ENCODE data around the gene BCL2L2. TPM values are rescaled to one million over a fixed set of nuclear protein-coding genes. Genes with fewer than 3 reads are reported as not detected.

The BCL2L2 gene
- total RNA-seq, 2 experiments from 2014 or later: 1.1 to 1.3 TPM

DNA sequence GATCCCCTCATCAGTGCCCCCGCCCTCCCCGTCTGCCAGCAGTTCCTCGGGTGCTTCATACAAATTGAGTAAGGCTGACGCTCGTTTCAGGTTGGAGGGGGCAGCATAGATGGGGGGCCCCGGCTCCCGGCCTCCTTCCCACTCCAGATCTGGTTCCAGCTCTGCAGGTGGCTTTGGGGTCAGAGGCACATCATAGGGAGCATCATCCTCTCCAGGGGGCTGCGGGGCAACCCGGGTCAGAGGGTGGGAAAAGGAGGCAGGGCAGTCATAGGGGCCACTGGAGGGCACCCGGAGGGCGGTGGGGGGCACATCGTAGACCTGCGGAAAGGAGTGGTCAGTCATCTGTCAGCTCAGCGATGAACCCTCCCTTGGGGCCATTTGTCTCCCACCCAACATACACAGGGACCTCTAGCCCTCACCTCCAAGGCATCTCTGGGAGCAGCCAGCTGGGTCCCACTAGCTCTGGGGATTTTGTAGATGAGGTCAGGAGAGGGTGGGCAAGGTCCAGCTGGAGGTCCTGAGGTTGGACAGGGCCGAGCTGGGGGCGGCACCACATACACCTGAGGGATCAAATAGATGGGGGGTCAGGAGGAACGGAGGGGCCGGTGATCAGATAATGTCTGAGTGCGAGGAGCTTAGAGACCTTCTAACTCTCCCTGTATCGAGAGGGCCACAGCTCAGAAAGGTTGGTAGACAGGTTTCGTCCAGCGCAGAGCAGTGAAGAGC is 53.3 kb downstream of the BCL2L2 start:
- ATAC-seq (no peak), DNase-seq (no peak)
- no peaks in the 10 kb centered on the region for H3K36me3 Mint-ChIP-seq (ENCODE audit: low read depth)
- H3K27me3 Mint-ChIP-seq: peaks cover 19% of the 10 kb centered on the region
- H3K27ac Mint-ChIP-seq: no peak overlapping the region
- intact Hi-C loops (cut with micrococcal nuclease): no loop called here
- no peak overlapping the region for H3K4me3 Mint-ChIP-seq
- H3K4me1 Mint-ChIP-seq (ENCODE audit: low read depth): no peaks in the 10 kb centered on the region
- POLR2A ChIA-PET: interaction anchor here (0.8 to 1.3 kb wide), 2 partner anchors 11 to 178 kb away, joined by 3 to 4 read pairs; no protein-coding TSS in a partner anchor
- CTCF ChIA-PET: interaction anchor here (0.9 to 1.5 kb wide), 4 partner anchors 10 to 33 kb away, joined by 3 read pairs; no protein-coding TSS in a partner anchor
- H3K9me3 Mint-ChIP-seq: no peaks in the 10 kb centered on the region
- no peak for TF ChIP-seq CTCF (IDR thresholded peaks at IDR 0.05)

- TF ChIP-seq CTCF (IDR thresholded peaks at IDR 0.05): no peak
- peaks cover 16% of the 10 kb centered on the region for H3K27me3 Mint-ChIP-seq
- H3K4me1 Mint-ChIP-seq (ENCODE audit: low read depth): no peaks in the 10 kb centered on the region
- H3K9me3 Mint-ChIP-seq: no peaks in the 10 kb centered on the region
- no peaks in the 10 kb centered on the region for H3K36me3 Mint-ChIP-seq (ENCODE audit: low read depth)
- POLR2A ChIA-PET: interaction anchor here (0.8 to 1.3 kb wide), 2 partner anchors 11 to 179 kb away, joined by 3 to 4 read pairs; no protein-coding TSS in a partner anchor
- ATAC-seq (no peak), DNase-seq (peak; percentile 16)
- no peak overlapping the region for H3K27ac Mint-ChIP-seq
- no peak overlapping the region for H3K4me3 Mint-ChIP-seq
- intact Hi-C loops (cut with micrococcal nuclease): no loop called here
- CTCF ChIA-PET: interaction anchor here (0.7 to 1.9 kb wide), 5 partner anchors 9 to 21 kb away, joined by 3 to 8 read pairs (median 3); no protein-coding TSS in a partner anchor
Observed at GRCh38 chr14:23360496-23360895, 53.9 kb downstream of the BCL2L2 start.

- ATAC-seq: peak; percentile 29
- intact Hi-C loops (cut with micrococcal nuclease): no loop called here
- no peak overlapping the region for H3K27ac Mint-ChIP-seq
- H3K9me3 Mint-ChIP-seq: no peaks in the 10 kb centered on the region
- DNase-seq: no peak
- ChIA-PET POLR2A (no interaction called here), CTCF (interaction anchor here (0.7 to 1.9 kb wide), 3 partner anchors 9 to 34 kb away, joined by 3 to 8 read pairs (median 3); no protein-coding TSS in a partner anchor)
- peaks cover 14% of the 10 kb centered on the region for H3K27me3 Mint-ChIP-seq
- H3K36me3 Mint-ChIP-seq (ENCODE audit: low read depth): no peaks in the 10 kb centered on the region
- no peak overlapping the region for H3K4me3 Mint-ChIP-seq
- no peaks in the 10 kb centered on the region for H3K4me1 Mint-ChIP-seq (ENCODE audit: low read depth)
- TF ChIP-seq CTCF (IDR thresholded peaks at IDR 0.05): no peak
Observed at GRCh38 chr14:23361320-23361719, 54.7 kb downstream of the BCL2L2 start.

Other genes with a start within 250 kb of the BCL2L2 start
- under 1 TPM; 0.69 to 0.72 TPM for gene CDH24, start 249.3 kb upstream of the BCL2L2 start, total RNA-seq
- gene ACIN1, start 211.7 kb upstream of the BCL2L2 start, total RNA-seq: 100 to 1,000 TPM; 132 to 139 TPM
- 10 to 100 TPM; 49.2 to 51.1 TPM for gene C14orf119, start 211.3 kb upstream of the BCL2L2 start, total RNA-seq
- not detected for gene CIROP, start 201.8 kb upstream of the BCL2L2 start, total RNA-seq
- gene CEBPE, start 187.6 kb upstream of the BCL2L2 start, total RNA-seq: under 1 TPM; 0.27 to 0.34 TPM
- gene SLC7A8, start 123.2 kb upstream of the BCL2L2 start, total RNA-seq: 1 to 10 TPM; 1.5 to 1.9 TPM
- not detected for gene RNF212B, start 68.9 kb upstream of the BCL2L2 start, total RNA-seq
- 10 to 100 TPM; 10.9 to 11.8 TPM for gene HOMEZ, start 20.7 kb upstream of the BCL2L2 start, total RNA-seq
- 10 to 100 TPM; 43.9 to 47.9 TPM for gene PPP1R3E, start 4.0 kb upstream of the BCL2L2 start, total RNA-seq
- gene PABPN1, start 14.6 kb downstream of the BCL2L2 start, total RNA-seq: 100 to 1,000 TPM; 258 to 260 TPM
- gene SLC22A17, start 46.1 kb downstream of the BCL2L2 start, total RNA-seq: 1 to 10 TPM; 2.3 TPM
- not detected for gene EFS, start 58.3 kb downstream of the BCL2L2 start, total RNA-seq
- gene IL25, start 66.0 kb downstream of the BCL2L2 start, total RNA-seq: not detected
- not detected for gene CMTM5, start 70.2 kb downstream of the BCL2L2 start, total RNA-seq
- gene MYH6, start 101.4 kb downstream of the BCL2L2 start, total RNA-seq: not detected
- not detected for gene MYH7, start 128.8 kb downstream of the BCL2L2 start, total RNA-seq
- gene NGDN, start 162.9 kb downstream of the BCL2L2 start, total RNA-seq: 10 to 100 TPM; 50.9 to 57.4 TPM
- 1 to 10 TPM in 1 of 2 experiments, under 1 TPM in 1; 0.78 to 1.0 TPM for gene ZFHX2, start 244.9 kb downstream of the BCL2L2 start, total RNA-seq
- gene THTPA, start 249.4 kb downstream of the BCL2L2 start, total RNA-seq: 1 to 10 TPM; 5.1 to 7.6 TPM

Data from activated CD8-positive, alpha-beta T cell treated with anti-CD3 and anti-CD28 coated beads for 36 hours (primary cell).